Activated CD4-positive, alpha-beta memory T cell treated with anti-CD3 and anti-CD28 coated beads, Interleukin-2, amount 10 ng/mL, durations not matched to agents 7 days and 5 days (primary cell): ENCODE measurements around the gene UBLCP1. TPM values are rescaled to one million over a fixed set of nuclear protein-coding genes. Genes with fewer than 3 reads are reported as not detected.
"Not testable (repeated sequence)": the region's sequence is repeated elsewhere in the genome, so short reads cannot be mapped to it uniquely, and the experiment has no call there.

Experiments used
- CTCF ChIA-PET: fragments of 350-600 bp; sonication (Branson Sonifier 250); formaldehyde crosslinking; loops from one replicate; lab custom pipeline; 2021; ENCODE audit warnings: antibody characterized with exemption, inconsistent platforms; lab: Charles Lee
- POLR2A ChIA-PET: fragments of 350-600 bp; sonication (Branson Sonifier 250); formaldehyde crosslinking; loops from one replicate; lab custom pipeline; 2021; ENCODE audit warnings: antibody characterized with exemption; lab: Charles Lee
- DNase-seq: peaks from one replicate; pipeline ENCODE4 v3.0.0-alpha.2; 2020
- H3K27ac Mint-ChIP-seq: one replicate; pipeline ENCODE4 v1.8.0; 2021; ENCODE audit warnings: mild to moderate bottlenecking, mixed read lengths
- H3K27me3 Mint-ChIP-seq: one replicate; pipeline ENCODE4 v1.8.0; 2021; ENCODE audit warnings: mixed read lengths
- H3K36me3 Mint-ChIP-seq: one replicate; pipeline ENCODE4 v1.8.0; 2021; ENCODE audit warnings: low read depth, mixed read lengths
- H3K4me1 Mint-ChIP-seq: one replicate; pipeline ENCODE4 v1.8.0; 2021; ENCODE audit warnings: mixed read lengths
- H3K4me3 Mint-ChIP-seq: one replicate; pipeline ENCODE4 v1.8.0; 2021; ENCODE audit warnings: mild to moderate bottlenecking, mixed read lengths
- H3K9me3 Mint-ChIP-seq: one replicate; pipeline ENCODE4 v1.8.0; 2021; ENCODE audit warnings: mixed read lengths
- total RNA-seq, 2 experiments: library from RNA; stranded (reverse); gene quantifications; one replicate each; pipeline ENCODE4 v1.2.3, GENCODE V29; 2021

UBLCP1 gene
- total RNA-seq, result 10 to 100 TPM; 27.8 to 31.0 TPM

DNA sequence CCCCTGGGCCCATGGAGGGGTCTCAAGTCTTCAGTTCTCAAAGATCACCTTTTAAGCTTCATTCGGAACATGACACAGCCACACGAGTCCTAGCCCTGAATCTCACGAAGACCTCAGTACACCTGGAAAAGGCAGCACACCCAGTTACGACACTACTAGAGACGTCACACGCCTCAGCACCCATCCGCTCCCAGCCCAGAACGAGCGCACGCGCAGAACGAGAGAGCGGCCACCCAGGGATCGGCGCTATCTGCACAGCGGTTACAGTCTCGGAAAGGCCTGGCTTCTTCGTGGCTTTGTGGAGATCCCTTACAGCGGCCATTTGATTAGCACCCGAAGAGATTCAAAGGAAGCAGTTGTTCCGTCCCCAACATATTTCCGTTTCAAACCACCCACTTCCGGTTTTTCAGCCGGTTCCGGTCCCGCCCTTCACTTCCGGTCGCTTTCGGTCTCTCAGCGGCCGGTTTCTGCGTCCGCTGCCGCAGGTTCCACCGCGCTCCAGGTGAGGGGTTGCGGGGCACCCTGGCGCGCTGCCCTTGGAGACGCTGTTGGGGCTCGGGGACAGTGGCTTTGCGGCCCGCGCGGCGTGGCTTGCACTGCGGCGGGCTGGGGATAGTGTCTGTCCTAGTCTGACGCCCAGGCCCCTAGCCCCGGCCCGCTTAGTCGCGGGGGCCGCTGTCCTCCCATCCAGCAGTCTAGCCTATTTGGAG lies at the start of gene UBLCP1:
Gene UBLCP1, plus strand, starts transcription at position 432 of the 710 bp plus-strand sequence. CDS start 5,626 bp downstream, outside the sequence.
- H3K27ac Mint-ChIP-seq, result peak within 1 kb of the TSS; percentile 95
- H3K27me3 Mint-ChIP-seq, result no peaks in the 10 kb centered on the region
- ChIA-PET CTCF (interaction anchor here (1.1 to 1.9 kb wide), 5 partner anchors 11 to 107 kb away, joined by 3 to 9 read pairs (median 4); no protein-coding TSS in a partner anchor), POLR2A (interaction anchor here (0.5 to 2.0 kb wide), 5 partner anchors 11 to 746 kb away, joined by 3 to 24 read pairs (median 4); partner anchors contain the start of gene TTC1)
- H3K36me3 Mint-ChIP-seq, result peaks cover 47% of the 10 kb centered on the region
- peak within 1 kb of the TSS; percentile 86 for H3K4me3 Mint-ChIP-seq
- peaks cover 24% of the 10 kb centered on the region for H3K9me3 Mint-ChIP-seq
- peak; percentile 83 for DNase-seq
- H3K4me1 Mint-ChIP-seq, result peaks cover 32% of the 10 kb centered on the region

GRCh38 chr5:159214486-159215271 lies 48.4 kb upstream of the UBLCP1 start:
- DNase-seq, result no peak
- Mint-ChIP-seq H3K36me3 (no peaks in the 10 kb centered on the region), H3K9me3 (no peaks in the 10 kb centered on the region), H3K27ac (no peak overlapping the region), H3K27me3 (no peaks in the 10 kb centered on the region), H3K4me3 (no peak overlapping the region), H3K4me1 (peaks cover 21% of the 10 kb centered on the region)
- ChIA-PET POLR2A (no interaction called here), CTCF (interaction anchor here (1.1 to 2.8 kb wide), 4 partner anchors 9 to 772 kb away, joined by 3 to 12 read pairs (median 3); no protein-coding TSS in a partner anchor)

GRCh38 chr5:159215886-159216285 lies 47.2 kb upstream of the UBLCP1 start:
- no peak for DNase-seq
- Mint-ChIP-seq H3K4me1 (peaks cover 9% of the 10 kb centered on the region), H3K36me3 (no peaks in the 10 kb centered on the region), H3K27ac (no peak overlapping the region), H3K27me3 (no peaks in the 10 kb centered on the region), H3K4me3 (no peak overlapping the region), H3K9me3 (no peaks in the 10 kb centered on the region)
- ChIA-PET CTCF (no interaction called here), POLR2A (no interaction called here)

- Mint-ChIP-seq H3K27me3 (no peaks in the 10 kb centered on the region), H3K4me1 (peaks cover 8% of the 10 kb centered on the region), H3K27ac (no peak overlapping the region), H3K4me3 (no peak overlapping the region), H3K9me3 (no peaks in the 10 kb centered on the region), H3K36me3 (no peaks in the 10 kb centered on the region)
- no peak for DNase-seq
- CTCF ChIA-PET, result interaction anchor here (0.6 to 0.8 kb wide), 2 partner anchors 59 to 110 kb away, joined by 3 to 4 read pairs; no protein-coding TSS in a partner anchor
- POLR2A ChIA-PET, result no interaction called here
These were observed 46.6 kb upstream of the UBLCP1 start for GRCh38 chr5:159216454-159216853.

DNA sequence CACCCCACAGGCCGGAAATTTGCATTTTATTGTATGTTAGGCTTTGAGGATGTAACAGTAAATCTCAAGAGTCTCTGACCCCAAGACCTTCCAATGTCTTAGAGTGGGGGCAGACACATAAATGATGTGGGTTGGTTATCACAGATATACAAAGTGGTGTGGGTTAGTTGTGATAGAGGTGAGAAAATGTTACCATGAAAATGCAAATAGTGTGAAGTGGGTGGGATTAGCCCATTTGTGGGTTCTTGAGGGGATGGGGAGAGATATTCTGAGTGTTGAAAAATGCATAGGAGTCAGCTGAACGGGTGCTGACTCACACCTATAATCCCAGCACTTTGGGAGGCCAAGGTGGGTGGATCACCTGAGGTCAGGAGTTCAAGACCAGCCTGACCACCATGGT lies 45.9 kb upstream of the UBLCP1 start:
- DNase-seq, result no peak
- Mint-ChIP-seq H3K4me3 (no peak overlapping the region), H3K4me1 (peaks cover 6% of the 10 kb centered on the region), H3K9me3 (no peaks in the 10 kb centered on the region), H3K36me3 (no peaks in the 10 kb centered on the region), H3K27ac (no peak overlapping the region), H3K27me3 (no peaks in the 10 kb centered on the region)
- ChIA-PET CTCF (no interaction called here), POLR2A (no interaction called here)

DNA sequence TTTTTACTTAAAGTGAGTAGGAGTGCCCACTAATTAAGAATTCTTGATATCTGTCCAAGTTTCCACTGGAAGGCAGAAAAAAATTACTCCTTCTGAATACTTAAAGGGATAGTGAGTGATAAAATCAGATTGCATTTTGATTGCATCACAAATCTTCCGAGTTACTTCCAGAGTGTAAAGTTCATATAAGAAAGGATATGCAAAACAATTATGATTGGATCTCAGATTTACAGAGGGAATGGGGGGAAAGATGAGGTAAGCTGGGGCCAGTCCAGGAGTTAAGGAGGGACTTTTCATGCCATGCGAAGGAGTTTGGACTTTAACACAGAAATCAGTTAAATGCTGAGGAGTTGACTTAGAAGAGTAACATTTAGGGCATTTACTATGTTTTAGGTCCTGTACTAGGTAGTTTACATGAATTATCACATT lies 44.5 kb upstream of the UBLCP1 start:
- Mint-ChIP-seq H3K9me3 (no peaks in the 10 kb centered on the region), H3K27me3 (no peaks in the 10 kb centered on the region), H3K36me3 (no peaks in the 10 kb centered on the region), H3K4me3 (no peak overlapping the region), H3K27ac (no peak overlapping the region), H3K4me1 (peaks cover 6% of the 10 kb centered on the region)
- POLR2A ChIA-PET, result interaction anchor here (1.1 kb wide), 1 partner anchor 11 kb away, joined by 3 read pairs; no protein-coding TSS in a partner anchor
- DNase-seq, result no peak
- CTCF ChIA-PET, result no interaction called here

- CTCF ChIA-PET, result no interaction called here
- no peak overlapping the region for H3K4me3 Mint-ChIP-seq
- POLR2A ChIA-PET, result no interaction called here
- no peaks in the 10 kb centered on the region for H3K9me3 Mint-ChIP-seq
- H3K27me3 Mint-ChIP-seq, result no peaks in the 10 kb centered on the region
- peaks cover 6% of the 10 kb centered on the region for H3K4me1 Mint-ChIP-seq
- no peaks in the 10 kb centered on the region for H3K36me3 Mint-ChIP-seq
- no peak for DNase-seq
- no peak overlapping the region for H3K27ac Mint-ChIP-seq
These were observed 42.9 kb upstream of the UBLCP1 start for GRCh38 chr5:159220206-159220605.

- ChIA-PET CTCF (interaction anchor here (0.6 to 0.8 kb wide), 2 partner anchors 9 to 50 kb away, joined by 3 read pairs; no protein-coding TSS in a partner anchor), POLR2A (no interaction called here)
- no peak for DNase-seq
- Mint-ChIP-seq H3K9me3 (no peaks in the 10 kb centered on the region), H3K27ac (no peak overlapping the region), H3K27me3 (no peaks in the 10 kb centered on the region), H3K4me1 (no peaks in the 10 kb centered on the region), H3K36me3 (no peaks in the 10 kb centered on the region), H3K4me3 (no peak overlapping the region)
These were observed 39.6 kb upstream of the UBLCP1 start for GRCh38 chr5:159223469-159223868.

DNA sequence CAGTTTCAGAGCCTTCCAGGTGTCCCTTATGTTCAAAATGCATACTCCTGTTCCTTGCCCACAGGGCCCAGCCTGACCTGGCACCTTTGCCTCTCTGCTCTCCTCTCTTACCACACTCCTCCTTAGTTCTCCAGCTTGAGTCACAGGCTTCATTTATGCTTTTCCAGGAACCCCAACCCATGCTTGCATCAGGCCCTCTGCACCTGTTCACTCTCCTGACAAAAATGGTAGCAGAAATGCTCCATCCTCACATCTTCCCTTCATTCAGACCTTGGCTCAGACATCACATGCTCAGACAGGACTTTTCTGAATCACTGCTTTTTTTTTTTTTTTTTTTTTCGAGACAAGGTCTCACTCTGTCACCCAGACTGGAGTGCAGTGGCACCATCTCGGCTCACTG lies 38.6 kb upstream of the UBLCP1 start:
- H3K4me1 Mint-ChIP-seq, result no peaks in the 10 kb centered on the region
- H3K27me3 Mint-ChIP-seq, result no peaks in the 10 kb centered on the region
- POLR2A ChIA-PET, result no interaction called here
- no peak for DNase-seq
- no peaks in the 10 kb centered on the region for H3K36me3 Mint-ChIP-seq
- H3K27ac Mint-ChIP-seq, result no peak overlapping the region
- CTCF ChIA-PET, result interaction anchor here (0.8 kb wide), 1 partner anchor 10 kb away, joined by 3 read pairs; no protein-coding TSS in a partner anchor
- H3K9me3 Mint-ChIP-seq, result no peaks in the 10 kb centered on the region
- H3K4me3 Mint-ChIP-seq, result no peak overlapping the region

GRCh38 chr5:159226451-159226850 lies 36.6 kb upstream of the UBLCP1 start:
- POLR2A ChIA-PET, result no interaction called here
- DNase-seq, result no peak

GRCh38 chr5:159227452-159227851 lies 35.6 kb upstream of the UBLCP1 start:
- Mint-ChIP-seq H3K4me3 (no peak overlapping the region), H3K27me3 (peaks cover 5% of the 10 kb centered on the region), H3K4me1 (no peaks in the 10 kb centered on the region), H3K9me3 (no peaks in the 10 kb centered on the region), H3K27ac (no peak overlapping the region), H3K36me3 (no peaks in the 10 kb centered on the region)
- DNase-seq, result no peak
- ChIA-PET POLR2A (no interaction called here), CTCF (no interaction called here)

More at GRCh38 chr5:159226451-159226850, 36.6 kb upstream of the UBLCP1 start:
- Mint-ChIP-seq H3K9me3 (no peaks in the 10 kb centered on the region), H3K4me1 (no peaks in the 10 kb centered on the region), H3K27ac (no peak overlapping the region), H3K27me3 (peaks cover 5% of the 10 kb centered on the region), H3K4me3 (no peak overlapping the region), H3K36me3 (no peaks in the 10 kb centered on the region)
- CTCF ChIA-PET, result no interaction called here

- H3K4me3 Mint-ChIP-seq, H3K27ac Mint-ChIP-seq, H3K9me3 Mint-ChIP-seq, DNase-seq, H3K4me1 Mint-ChIP-seq, CTCF ChIA-PET, H3K27me3 Mint-ChIP-seq, H3K36me3 Mint-ChIP-seq: not testable (repeated sequence)
- POLR2A ChIA-PET, result interaction anchor here (0.6 kb wide), 1 partner anchor 21 kb away, joined by 3 read pairs; no protein-coding TSS in a partner anchor
These were observed 35.0 kb upstream of the UBLCP1 start for GRCh38 chr5:159228097-159228496.

DNA sequence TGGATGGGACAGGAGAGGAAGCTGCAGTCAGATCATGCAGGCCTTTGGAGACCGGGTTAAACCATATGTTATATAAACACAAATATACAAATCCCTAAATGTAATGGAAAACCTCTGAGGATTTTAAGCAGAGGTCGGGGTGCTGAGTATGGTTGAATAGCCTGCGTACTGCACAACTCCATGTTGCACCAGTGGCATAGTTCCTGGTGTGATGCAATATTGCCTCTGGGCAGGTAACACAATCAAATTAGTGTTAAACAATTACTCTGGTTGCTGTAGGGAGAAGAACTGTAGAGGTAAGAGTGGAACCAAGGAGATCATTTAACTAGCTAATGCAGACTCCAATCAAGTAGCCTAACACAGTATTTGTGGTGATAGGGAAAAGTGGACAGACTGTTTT lies 32.4 kb upstream of the UBLCP1 start:
- no peak for DNase-seq
- ChIA-PET CTCF (no interaction called here), POLR2A (no interaction called here)
- H3K36me3 Mint-ChIP-seq, result no peaks in the 10 kb centered on the region
- peaks cover 8% of the 10 kb centered on the region for H3K27me3 Mint-ChIP-seq
- no peak overlapping the region for H3K4me3 Mint-ChIP-seq
- H3K27ac Mint-ChIP-seq, result no peak overlapping the region
- no peaks in the 10 kb centered on the region for H3K4me1 Mint-ChIP-seq
- H3K9me3 Mint-ChIP-seq, result no peaks in the 10 kb centered on the region
